HepG2 (cell line): ENCODE measurements around the gene CACNG7. TPM values are rescaled to one million over a fixed set of nuclear protein-coding genes. Genes with fewer than 3 reads are reported as not detected.

Experiments
- BCL6 ChIP-seq: IDR thresholded peaks from 2 replicates; pipeline ENCODE4 v1.6.1; 2016; ENCODE audit warnings: missing genetic modification reagents, missing compliant biosample characterization
- BORCS8-MEF2B ChIP-seq: sonication (generic); formaldehyde crosslinking; IDR thresholded peaks from 2 replicates; pipeline ENCODE4 v1.8.0; 2022; ENCODE audit warnings: mild to moderate bottlenecking, missing genetic modification reagents
- EP300 ChIP-seq, 3 experiments: sonication (generic) in 1 of 3; formaldehyde crosslinking in 1 of 3; IDR thresholded peaks; 2 replicates each; pipeline versions ENCODE4 v1.5.1 to v1.6.1; 2011 to 2020; ENCODE audit warnings: low read depth in 2 of 3, low read length in 2 of 3, borderline replicate concordance in 1 of 3, improper control_type of control experiment in 1 of 3, mild to moderate bottlenecking in 1 of 3, missing genetic modification reagents in 1 of 3, moderate library complexity in 1 of 3
- FOXA1 ChIP-seq, 2 experiments: fragments of 450-650 bp in 1 of 2; sonication (generic) in 1 of 2; formaldehyde crosslinking in 1 of 2; IDR thresholded peaks; 2 replicates each; pipeline versions ENCODE4 v1.4.0 to v1.6.1; 2016 to 2020; ENCODE audit warnings: missing genetic modification reagents in 1 of 2
- HMG20A ChIP-seq: IDR thresholded peaks from 2 replicates; pipeline ENCODE4 v1.6.1; 2016; ENCODE audit warnings: borderline replicate concordance
- HNF4A ChIP-seq: sonication (generic); formaldehyde crosslinking; IDR thresholded peaks from 2 replicates; pipeline ENCODE4 v1.4.0; 2020; ENCODE audit warnings: missing genetic modification reagents
- IRF1 ChIP-seq: sonication (generic); formaldehyde crosslinking; IDR thresholded peaks from 2 replicates; pipeline ENCODE4 v1.4.0; 2020; ENCODE audit warnings: low read depth, mild to moderate bottlenecking, missing genetic modification reagents
- LBX2 ChIP-seq: sonication (generic); formaldehyde crosslinking; IDR thresholded peaks from 2 replicates; pipeline ENCODE4 v1.5.0; 2020; ENCODE audit warnings: missing genetic modification reagents, mild to moderate bottlenecking, borderline replicate concordance
- LCORL ChIP-seq, 2 experiments: fragments of 450-650 bp in 1 of 2; sonication (generic) in 1 of 2; formaldehyde crosslinking in 1 of 2; IDR thresholded peaks; 2 replicates each; pipeline versions ENCODE4 v1.5.0 to v1.6.1; 2017 to 2020; ENCODE audit warnings: antibody characterized with exemption in 1 of 2, missing genetic modification reagents in 1 of 2
- MED13 ChIP-seq: sonication (generic); formaldehyde crosslinking; IDR thresholded peaks from 2 replicates; pipeline ENCODE4 v1.5.0; 2020; ENCODE audit warnings: missing genetic modification reagents
- NAIF1 ChIP-seq: sonication (generic); formaldehyde crosslinking; IDR thresholded peaks from 2 replicates; pipeline ENCODE4 v1.5.0; 2020; ENCODE audit warnings: mild to moderate bottlenecking, missing genetic modification reagents, borderline replicate concordance
- NFRKB ChIP-seq: fragments of 450-650 bp; IDR thresholded peaks from 2 replicates; pipeline ENCODE4 v1.6.1; 2017
- NR2F6 ChIP-seq, 2 experiments: IDR thresholded peaks; 2 replicates each; pipeline ENCODE4 v1.6.1; 2016; ENCODE audit warnings: antibody characterized with exemption in 1 of 2, mild to moderate bottlenecking in 1 of 2
- PRMT3 ChIP-seq: sonication (generic); formaldehyde crosslinking; IDR thresholded peaks from 2 replicates; pipeline ENCODE4 v1.8.1; 2022; ENCODE audit warnings: low read depth, mild to moderate bottlenecking, moderate library complexity, missing genetic modification reagents, borderline replicate concordance
- RORA ChIP-seq: sonication (generic); formaldehyde crosslinking; IDR thresholded peaks from 2 replicates; pipeline ENCODE4 v1.5.0; 2020; ENCODE audit warnings: mild to moderate bottlenecking, missing genetic modification reagents, moderate library complexity
- SNAPC4 ChIP-seq: sonication (generic); formaldehyde crosslinking; IDR thresholded peaks from 2 replicates; pipeline ENCODE4 v1.4.0; 2020; ENCODE audit warnings: mild to moderate bottlenecking, missing genetic modification reagents
- SPEN ChIP-seq: sonication (generic); formaldehyde crosslinking; IDR thresholded peaks from 2 replicates; pipeline ENCODE4 v1.5.1; 2020; ENCODE audit warnings: low read depth, mild to moderate bottlenecking, missing genetic modification reagents
- ZBTB3 ChIP-seq: sonication (generic); formaldehyde crosslinking; IDR thresholded peaks from 2 replicates; pipeline ENCODE4 v1.4.0; 2020; ENCODE audit warnings: low read depth, mild to moderate bottlenecking, moderate library complexity, missing genetic modification reagents, borderline replicate concordance
- ZBTB37 ChIP-seq: sonication (generic); formaldehyde crosslinking; IDR thresholded peaks from 2 replicates; pipeline ENCODE4 v1.4.0; 2020; ENCODE audit warnings: mild to moderate bottlenecking, missing genetic modification reagents
- ZKSCAN1 ChIP-seq: fragments of 150-350 bp; IDR thresholded peaks from 2 replicates; pipeline ENCODE4 v1.6.1; 2014; ENCODE audit warnings: low read length
- ZNF3 ChIP-seq: IDR thresholded peaks from 2 replicates; pipeline ENCODE4 v1.7.0; 2017; ENCODE audit warnings: inconsistent platforms
- ZNF776 ChIP-seq: sonication (generic); formaldehyde crosslinking; IDR thresholded peaks from 2 replicates; pipeline ENCODE4 v1.4.0; 2020; ENCODE audit warnings: mild to moderate bottlenecking, missing genetic modification reagents
- polyA plus RNA-seq, 8 experiments: library from polyadenylated mRNA; depleted of rRNA in 3 of 8; stranded (reverse) in 7 of 8; unstranded in 1 of 8; fragments of >200 nt; fragmentation: Illumina TruSeq in 4 of 8; extraction: Trizol in 4 of 8; gene quantifications; 2 replicates each; pipeline versions ENCODE4 v1.2.1 to v1.2.3, GENCODE V29; 2011 to 2016; ENCODE audit warnings: low read depth in 4 of 8, missing spikeins in 1 of 8, mixed read lengths in 1 of 8; ENCODE audit not compliant: insufficient read depth in 1 of 8
- total RNA-seq, 5 experiments: library from RNA; depleted of rRNA; stranded (reverse); fragments of >200 nt; fragmentation: Illumina TruSeq; extraction: Trizol; gene quantifications; 2 replicates each; pipeline ENCODE4 v1.2.3, GENCODE V29; 2016; ENCODE audit warnings: low read depth in 1 of 5

Gene CACNG7
- total and polyA plus RNA-seq, 2 of the 13 experiments (the other 11 are each of a cell fraction or from before 2014, with no cell fraction given): not detected

GRCh38 chr19:53864308-53864836 is 44.7 kb upstream of the CACNG7 start (continued):
- TF ChIP-seq SPEN (CRISPR knock-in tag): peak; percentile 53; the same call in 1 of the 2 replicates
- peak; percentile 91 for TF ChIP-seq LCORL (IDR thresholded peaks at IDR 0.05)
- TF ChIP-seq LCORL (CRISPR knock-in tag; IDR thresholded peaks at IDR 0.05): peak; percentile 100
- TF ChIP-seq ZNF776 (CRISPR knock-in tag): 0 out of 2 replicates have a peak, but pooled peaks have one; percentile 10
- TF ChIP-seq RORA (CRISPR knock-in tag): no peak
- peak; percentile 88 to 98 for TF ChIP-seq EP300 (IDR thresholded peaks at IDR 0.05; ENCODE audit: low read depth in 2 of 2, low read length in 2 of 2)
- TF ChIP-seq EP300 (CRISPR knock-in tag; IDR thresholded peaks at IDR 0.05; ENCODE audit: borderline replicate concordance): peak; percentile 95
- TF ChIP-seq NAIF1 (CRISPR knock-in tag): 0 out of 2 replicates have a peak, but pooled peaks have one; percentile 29
- 0 out of 2 replicates have a peak, but pooled peaks have one; percentile 56 for TF ChIP-seq ZBTB37
- TF ChIP-seq BCL6: peak; percentile 91
- 0 out of 2 replicates have a peak, but pooled peaks have one; percentile 53 for TF ChIP-seq PRMT3 (CRISPR knock-in tag)
- TF ChIP-seq IRF1: no peak
- TF ChIP-seq FOXA1 (IDR thresholded peaks at IDR 0.05): peak; percentile 97
- TF ChIP-seq FOXA1 (CRISPR knock-in tag; IDR thresholded peaks at IDR 0.05): peak; percentile 99
- peak; percentile 20; the same call in 1 of the 2 replicates for TF ChIP-seq ZKSCAN1
- 0 out of 2 replicates have a peak, but pooled peaks have one; percentile 14 for TF ChIP-seq MED13 (CRISPR knock-in tag)
- TF ChIP-seq ZNF3 (CRISPR knock-in tag): no peak
- TF ChIP-seq BORCS8-MEF2B: no peak
- no peak for TF ChIP-seq NFRKB
- TF ChIP-seq LBX2 (CRISPR knock-in tag): no peak
- TF ChIP-seq ZBTB3 (CRISPR knock-in tag): no peak
- TF ChIP-seq HNF4A (CRISPR knock-in tag): peak; percentile 96
- peak; percentile 98 for TF ChIP-seq NR2F6 (IDR thresholded peaks at IDR 0.05)
- peak; percentile 99 for TF ChIP-seq NR2F6 (CRISPR knock-in tag; IDR thresholded peaks at IDR 0.05)
- TF ChIP-seq HMG20A (CRISPR knock-in tag): peak; percentile 92; the same call in 1 of the 2 replicates
- TF ChIP-seq SNAPC4: 0 out of 2 replicates have a peak, but pooled peaks have one; percentile 16
